Skeletal muscle tissue (tissue), 4 donors: ENCODE data around the gene BICC1. TPM values are rescaled to one million over a fixed set of nuclear protein-coding genes. Genes with fewer than 3 reads are reported as not detected.

Source experiments
- H3K27ac ChIP-seq: one replicate; pipeline ENCODE4 v1.7.0; 2013; ENCODE audit warnings: mild to moderate bottlenecking, low read depth, low read length, inconsistent platforms
- H3K27me3 ChIP-seq, 3 donors: one replicate each; pipeline ENCODE4 v1.7.0; 2013; ENCODE audit warnings: low read length in 3 of 3; ENCODE audit not compliant: control insufficient read depth in 3 of 3, insufficient read depth in 3 of 3
- H3K36me3 ChIP-seq, 3 donors: one replicate each; pipeline ENCODE4 v1.7.0; 2013; ENCODE audit warnings: low read length in 3 of 3; ENCODE audit not compliant: control insufficient read depth in 3 of 3, insufficient read depth in 3 of 3
- H3K4me1 ChIP-seq, 3 donors: one replicate each; pipeline ENCODE4 v1.7.0; 2013; ENCODE audit warnings: low read length in 3 of 3, mild to moderate bottlenecking in 3 of 3; ENCODE audit not compliant: control insufficient read depth in 3 of 3, insufficient read depth in 3 of 3
- H3K4me3 ChIP-seq, 3 donors: one replicate each; pipeline ENCODE4 v1.7.0; 2013; ENCODE audit warnings: low read length in 3 of 3
- H3K9ac ChIP-seq, 3 donors: one replicate each; pipeline ENCODE4 v1.7.0; 2013; ENCODE audit warnings: low read length in 3 of 3, mild to moderate bottlenecking in 3 of 3, moderate library complexity in 2 of 3, low read depth in 1 of 3
- H3K9me3 ChIP-seq, 3 donors: one replicate each; pipeline ENCODE4 v1.7.0; 2013; ENCODE audit warnings: low read length in 3 of 3; ENCODE audit not compliant: control insufficient read depth in 3 of 3
- total RNA-seq: library from RNA; depleted of rRNA; stranded (reverse); fragments of >200 nt; gene quantifications from one replicate; pipeline ENCODE4 v1.2.3, GENCODE V29; 2014
- donor health status: Osteomylitis.

BICC1 gene
- total RNA-seq, 1 donor from 2014 or later, result 25.6 TPM

- Histone ChIP-seq H3K9me3 (no peaks in the 10 kb centered on the region), H3K27ac (no peak overlapping the region), H3K27me3 (no peaks in the 10 kb centered on the region), H3K36me3 (no peaks in the 10 kb centered on the region), H3K4me1 (no peaks in the 10 kb centered on the region), H3K4me3 (no peak overlapping the region), H3K9ac (no peak overlapping the region)
Observed at GRCh38 chr10:58674251-58674650, 161.6 kb downstream of the BICC1 start.

DNA sequence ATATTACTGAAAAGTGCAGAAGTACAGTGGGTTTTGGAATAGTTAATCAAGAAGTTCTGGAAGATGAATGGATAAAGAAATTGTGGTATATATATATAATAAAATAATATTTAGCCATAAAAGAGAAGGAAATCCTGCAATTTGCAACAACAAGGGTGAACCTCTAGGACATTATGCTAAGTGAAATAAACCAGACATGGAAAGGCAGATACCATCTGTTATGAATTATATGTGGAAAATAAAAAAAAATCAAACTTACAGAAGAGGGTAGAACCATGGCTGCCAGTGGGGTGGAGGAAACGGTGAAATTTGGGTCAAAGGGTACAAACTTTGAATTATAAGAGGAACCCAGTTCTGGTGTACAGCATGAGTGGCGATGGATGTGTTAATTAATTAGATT is 162.6 kb downstream of the BICC1 start:
- H3K9me3 ChIP-seq, result no peaks in the 10 kb centered on the region
- no peak overlapping the region for H3K27ac ChIP-seq
- no peaks in the 10 kb centered on the region for H3K4me1 ChIP-seq
- H3K36me3 ChIP-seq, result no peaks in the 10 kb centered on the region
- H3K9ac ChIP-seq, result no peak overlapping the region
- H3K4me3 ChIP-seq, result no peak overlapping the region
- no peaks in the 10 kb centered on the region for H3K27me3 ChIP-seq

DNA sequence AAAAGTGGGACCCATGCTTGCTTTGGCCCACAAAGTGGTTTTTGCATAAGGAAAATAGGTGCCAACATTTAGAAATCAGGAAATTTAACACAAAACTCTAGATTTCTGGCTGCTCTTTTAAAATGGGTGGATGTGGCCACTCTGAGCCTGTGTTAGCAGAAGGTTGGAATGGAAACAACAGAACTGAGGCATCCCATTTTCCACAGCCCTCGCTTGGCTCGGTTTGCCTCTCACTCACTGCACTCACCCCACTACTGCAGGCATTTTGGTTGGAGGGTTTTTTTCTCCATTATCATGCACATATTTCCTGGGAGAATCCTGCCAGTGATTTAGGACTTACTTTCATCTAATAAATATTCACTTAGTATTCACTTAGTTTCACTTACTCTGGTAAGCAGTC is 178.9 kb downstream of the BICC1 start:
- Histone ChIP-seq H3K27ac (no peak overlapping the region), H3K4me1 (no peaks in the 10 kb centered on the region), H3K27me3 (no peaks in the 10 kb centered on the region), H3K9ac (no peak overlapping the region), H3K36me3 (peaks cover 0 to 2% (median 0%) of the 10 kb centered on the region in 3 donors), H3K4me3 (no peak overlapping the region), H3K9me3 (peaks cover 0 to 4% (median 0%) of the 10 kb centered on the region in 3 donors)

DNA sequence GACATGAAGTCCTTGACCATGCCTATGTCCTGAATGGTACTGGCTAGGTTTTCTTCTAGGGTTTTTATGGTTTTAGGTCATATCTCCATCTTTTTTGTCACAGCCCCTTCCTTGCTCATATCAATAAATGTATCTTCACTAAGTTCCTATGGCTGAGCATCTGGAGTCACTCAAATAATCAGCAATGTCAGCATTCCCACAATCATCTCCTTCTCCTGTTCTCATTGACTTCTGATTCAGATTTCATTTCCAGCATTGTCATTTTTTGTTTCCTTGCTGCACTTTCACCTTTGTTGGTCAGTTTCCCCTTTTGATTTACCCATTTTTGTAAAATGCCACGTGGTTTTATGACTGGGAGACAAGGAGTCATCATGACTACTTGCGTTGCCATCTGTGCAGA is 181.2 kb downstream of the BICC1 start:
- Histone ChIP-seq H3K27ac (no peak overlapping the region), H3K9me3 (peaks cover 0 to 4% (median 0%) of the 10 kb centered on the region in 3 donors), H3K27me3 (no peaks in the 10 kb centered on the region), H3K9ac (no peak overlapping the region), H3K36me3 (no peaks in the 10 kb centered on the region), H3K4me3 (no peak overlapping the region), H3K4me1 (no peaks in the 10 kb centered on the region)

GRCh38 chr10:58695022-58695421 is 182.3 kb downstream of the BICC1 start:
- Histone ChIP-seq H3K27ac (no peak overlapping the region), H3K36me3 (no peaks in the 10 kb centered on the region), H3K4me1 (no peaks in the 10 kb centered on the region), H3K9ac (no peak overlapping the region), H3K27me3 (no peaks in the 10 kb centered on the region), H3K4me3 (no peak overlapping the region), H3K9me3 (peaks cover 0 to 4% (median 0%) of the 10 kb centered on the region in 3 donors)

DNA sequence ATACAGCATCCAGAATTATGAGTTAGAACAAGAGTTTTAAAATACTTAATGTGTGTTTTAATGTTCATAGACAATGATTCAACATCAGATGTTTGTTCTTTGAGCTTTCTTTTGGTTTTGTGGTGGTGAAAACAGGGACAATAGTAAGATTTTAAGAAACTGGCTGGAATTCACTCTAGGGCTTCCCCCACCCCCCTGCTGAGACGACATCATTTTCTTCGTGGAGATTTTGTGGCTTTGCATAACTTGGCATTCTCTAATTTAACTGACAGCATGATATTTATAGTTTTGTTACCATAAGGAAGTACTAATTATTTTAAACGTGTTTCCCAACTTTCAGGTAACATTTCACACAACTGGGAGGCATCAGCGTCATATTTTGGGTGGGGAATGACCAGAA is 184.1 kb downstream of the BICC1 start:
- no peak overlapping the region for H3K27ac ChIP-seq
- peaks cover 0 to 9% (median 4%) of the 10 kb centered on the region in 3 donors for H3K4me1 ChIP-seq
- no peak overlapping the region for H3K4me3 ChIP-seq
- peaks cover 0 to 1% (median 0%) of the 10 kb centered on the region in 3 donors for H3K9me3 ChIP-seq
- no peak overlapping the region for H3K9ac ChIP-seq
- H3K36me3 ChIP-seq, result no peaks in the 10 kb centered on the region
- H3K27me3 ChIP-seq, result no peaks in the 10 kb centered on the region

GRCh38 chr10:58697691-58698090 is 185.0 kb downstream of the BICC1 start:
- Histone ChIP-seq H3K4me3 (no peak overlapping the region), H3K27ac (no peak overlapping the region), H3K36me3 (no peaks in the 10 kb centered on the region), H3K27me3 (no peaks in the 10 kb centered on the region), H3K9ac (no peak overlapping the region), H3K4me1 (peaks cover 0 to 9% (median 4%) of the 10 kb centered on the region in 3 donors), H3K9me3 (no peaks in the 10 kb centered on the region)

GRCh38 chr10:58698777-58699356 is 186.2 kb downstream of the BICC1 start:
- no peaks in the 10 kb centered on the region for H3K9me3 ChIP-seq
- no peak overlapping the region for H3K9ac ChIP-seq
- peaks cover 0 to 9% (median 4%) of the 10 kb centered on the region in 3 donors for H3K4me1 ChIP-seq
- H3K36me3 ChIP-seq, result no peaks in the 10 kb centered on the region
- no peak overlapping the region for H3K27ac ChIP-seq
- no peaks in the 10 kb centered on the region for H3K27me3 ChIP-seq
- no peak overlapping the region for H3K4me3 ChIP-seq

GRCh38 chr10:58700591-58700990 is 187.9 kb downstream of the BICC1 start:
- Histone ChIP-seq H3K4me1 (peaks cover 7 to 13% (median 9%) of the 10 kb centered on the region in 3 donors), H3K9ac (no peak overlapping the region), H3K27me3 (no peaks in the 10 kb centered on the region), H3K27ac (peak overlapping the region; percentile 37), H3K4me3 (no peak overlapping the region), H3K36me3 (no peaks in the 10 kb centered on the region), H3K9me3 (no peaks in the 10 kb centered on the region)

GRCh38 chr10:58701405-58702135 is 188.9 kb downstream of the BICC1 start:
- Histone ChIP-seq H3K27ac (peak overlapping the region; percentile 37), H3K4me1 (peaks cover 7 to 13% (median 9%) of the 10 kb centered on the region in 3 donors), H3K4me3 (peak overlapping the region in 1 of 3 donors; percentile 34), H3K9me3 (no peaks in the 10 kb centered on the region), H3K9ac (no peak overlapping the region), H3K36me3 (no peaks in the 10 kb centered on the region), H3K27me3 (no peaks in the 10 kb centered on the region)
